SH-SY5Y (cell line): ENCODE results near the gene YWHAE.

Experiments used
- GATA2 ChIP-seq: IDR thresholded peaks from 2 replicates; pipeline ENCODE4 v1.6.1; 2011; ENCODE audit warnings: mild to moderate bottlenecking, low read depth, low read length
- GATA3 ChIP-seq: IDR thresholded peaks from 2 replicates; pipeline ENCODE4 v1.6.1; 2011; ENCODE audit warnings: low read depth, mild to moderate bottlenecking, low read length, moderate library complexity

- TF ChIP-seq GATA2 (no peak), GATA3 (no peak)
These were observed 52.3 kb downstream of the YWHAE start for GRCh38 chr17:1347589-1348323.
